GM21786 (cell line): ENCODE measurements around the gene GHDC.
"Not testable (repeated sequence)": the region's sequence is repeated elsewhere in the genome, so short reads cannot be mapped to it uniquely, and the experiment has no call there.

Source experiments
- ATAC-seq: cut with Tn5 transposase; IDR thresholded peaks from one replicate; pipeline ENCODE4 v1.9.1; 2021; ENCODE audit not compliant: unreplicated experiment

Gene GHDC

DNA sequence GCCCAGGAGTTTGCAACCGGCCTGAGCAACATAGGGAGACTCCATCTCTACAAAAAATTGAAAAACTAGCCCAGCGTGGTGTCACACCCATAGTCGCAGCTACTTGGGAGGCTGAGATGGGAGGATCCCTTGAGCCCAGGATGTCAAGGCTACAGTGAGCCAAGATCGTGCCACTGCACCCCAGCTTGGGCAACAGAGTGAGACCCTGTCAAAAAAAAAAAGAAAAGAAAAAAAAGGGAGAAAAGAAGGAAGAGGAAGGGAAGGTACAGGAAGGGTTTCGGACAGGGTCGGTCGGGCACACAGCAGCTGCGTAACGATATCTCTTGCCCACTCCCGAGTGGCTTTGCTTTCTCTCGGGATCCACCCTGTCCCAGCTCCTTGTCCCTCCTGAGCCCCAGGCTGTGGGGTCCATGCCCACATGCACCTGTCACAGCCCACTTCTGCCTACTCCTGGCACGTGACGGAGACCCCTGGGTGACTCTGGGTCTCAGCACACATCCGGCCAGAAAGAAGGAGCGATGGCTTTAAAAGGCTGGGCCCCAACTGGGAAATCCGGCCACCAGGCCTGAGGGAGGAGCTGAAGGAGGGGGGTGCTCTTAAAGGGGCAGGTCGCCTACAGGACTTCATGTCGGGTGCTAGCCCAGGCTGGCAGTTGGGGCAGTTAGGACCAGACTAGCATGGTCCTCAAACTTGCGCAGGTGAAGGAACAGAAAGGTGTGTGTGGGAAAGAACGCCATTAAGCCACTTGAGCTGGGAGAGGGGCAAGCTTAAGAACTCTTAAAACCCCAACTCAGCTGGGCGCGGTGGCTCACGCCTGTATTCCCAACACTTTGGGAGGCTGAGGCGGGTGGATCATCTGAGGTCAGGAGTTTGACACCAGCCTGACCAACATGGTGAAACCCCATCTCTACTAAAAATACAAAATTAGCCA lies at the start of gene GHDC:
TSS of gene GHDC (minus strand) at position 526 of the 931 bp plus-strand sequence. CDS start 913 bp downstream, outside the sequence.
- peak; percentile 86 for ATAC-seq

DNA sequence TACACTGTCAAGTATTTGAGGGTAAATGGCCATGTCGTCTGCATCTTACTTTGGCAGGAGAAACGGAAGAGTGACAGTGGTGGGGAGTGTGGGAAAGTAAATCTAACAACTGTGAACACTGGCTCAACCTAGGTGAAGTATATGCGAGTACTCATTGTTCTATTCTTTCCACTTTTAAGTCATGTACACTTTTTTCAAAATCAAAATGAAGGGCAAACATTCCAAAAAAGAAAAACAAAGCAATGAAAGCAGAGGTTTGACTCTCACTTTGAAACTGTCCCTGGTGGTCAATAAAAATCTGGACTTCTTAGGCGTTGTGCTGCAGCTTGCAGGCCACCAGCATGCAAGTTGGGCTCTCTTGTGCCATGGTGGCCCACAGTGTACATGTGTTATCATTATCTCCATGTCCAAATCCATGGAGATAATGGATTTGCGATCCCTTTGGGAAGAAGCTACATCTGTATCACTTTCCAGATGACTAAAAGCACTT lies 49.2 kb upstream of the GHDC start:
- ATAC-seq: no peak

- ATAC-seq: no peak
Measured at GRCh38 chr17:42241871-42242270, 47.6 kb upstream of the GHDC start.

GRCh38 chr17:42240863-42241262 lies 46.6 kb upstream of the GHDC start:
- ATAC-seq: not testable (repeated sequence)

- no peak for ATAC-seq
Measured at GRCh38 chr17:42240201-42240600, 45.9 kb upstream of the GHDC start.

DNA sequence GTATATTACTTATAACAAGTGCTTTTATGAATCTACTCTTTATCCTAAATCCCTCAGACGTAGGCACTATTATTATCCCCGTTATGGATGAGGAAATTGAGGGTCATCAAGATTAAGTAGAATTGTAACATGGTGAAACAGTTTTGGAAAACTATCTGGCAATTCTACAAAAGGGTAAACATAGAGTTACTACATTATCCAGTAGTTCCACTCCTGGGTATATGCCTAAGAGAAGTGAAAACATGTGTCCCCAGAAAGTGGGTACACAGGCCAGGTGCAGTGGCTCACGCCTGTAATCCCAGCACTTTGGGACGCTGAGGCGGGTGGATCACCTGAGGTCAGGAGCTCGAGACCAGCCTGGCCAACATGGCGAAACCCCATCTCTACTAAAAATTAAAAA lies 45.3 kb upstream of the GHDC start:
- not testable (repeated sequence) for ATAC-seq

- no peak for ATAC-seq
Measured at GRCh38 chr17:42236760-42237159, 42.5 kb upstream of the GHDC start.

- no peak for ATAC-seq
Measured at GRCh38 chr17:42233994-42234393, 39.7 kb upstream of the GHDC start.

GRCh38 chr17:42233156-42233555 lies 38.9 kb upstream of the GHDC start:
- no peak for ATAC-seq

GRCh38 chr17:42230225-42230624 lies 35.9 kb upstream of the GHDC start:
- no peak for ATAC-seq

DNA sequence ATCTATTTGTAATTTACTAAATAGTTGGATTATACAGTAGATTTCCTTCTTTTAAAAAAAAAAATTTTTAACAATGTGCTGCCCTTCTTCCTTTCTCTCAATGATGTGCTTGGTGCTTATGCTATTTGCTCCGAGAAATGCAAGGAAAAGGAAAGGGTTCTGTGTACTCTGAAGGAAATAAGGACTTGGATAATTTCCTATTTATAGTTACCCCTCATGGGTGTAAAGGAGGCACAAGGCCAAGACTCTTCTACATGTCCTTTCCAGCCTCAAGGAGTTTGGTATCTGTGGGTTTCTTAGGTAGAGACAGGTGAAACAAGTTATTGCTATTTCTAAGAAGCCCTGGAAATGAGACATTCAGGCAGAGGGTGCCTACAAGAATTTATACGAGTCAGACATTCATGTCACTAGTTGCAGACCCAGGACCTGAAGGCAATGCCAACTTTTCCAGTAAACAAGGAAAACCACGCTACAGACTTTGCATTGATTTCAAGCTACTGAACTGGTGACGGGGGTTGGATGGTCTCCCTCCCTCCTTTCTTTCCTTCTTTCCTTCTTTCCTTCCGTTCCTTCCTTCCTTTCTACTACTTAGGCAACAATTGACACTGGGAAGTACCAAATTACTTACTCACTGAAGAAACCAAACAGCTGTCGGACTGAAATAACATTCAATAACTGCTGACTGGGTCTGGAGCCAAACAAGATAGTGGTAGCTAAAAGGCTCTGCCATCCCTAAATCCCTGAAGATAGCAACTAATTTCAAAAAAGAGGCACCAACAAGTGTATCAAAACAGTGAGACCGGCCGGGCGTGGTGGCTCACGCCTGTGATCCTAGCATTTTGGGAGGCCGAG lies 33.8 kb upstream of the GHDC start:
- ATAC-seq: no peak

DNA sequence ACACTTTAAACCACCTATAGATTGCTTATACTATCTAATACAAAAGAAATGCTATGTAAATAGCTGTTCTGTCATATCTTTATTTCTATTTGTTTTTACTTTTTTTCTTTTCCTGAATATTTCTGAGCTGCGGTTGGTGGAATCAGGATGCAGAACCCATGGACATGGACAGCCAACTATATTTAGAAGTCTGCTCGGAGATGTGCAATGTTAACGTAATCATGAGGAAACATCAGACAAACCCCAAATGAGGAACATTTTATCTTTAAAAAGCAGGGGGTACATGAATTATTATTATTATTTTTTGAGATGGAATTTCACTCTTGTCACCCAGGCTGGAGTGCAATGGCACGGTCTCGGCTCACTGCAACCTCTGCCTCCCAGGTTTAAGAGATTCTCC lies 31.4 kb upstream of the GHDC start:
- no peak for ATAC-seq

DNA sequence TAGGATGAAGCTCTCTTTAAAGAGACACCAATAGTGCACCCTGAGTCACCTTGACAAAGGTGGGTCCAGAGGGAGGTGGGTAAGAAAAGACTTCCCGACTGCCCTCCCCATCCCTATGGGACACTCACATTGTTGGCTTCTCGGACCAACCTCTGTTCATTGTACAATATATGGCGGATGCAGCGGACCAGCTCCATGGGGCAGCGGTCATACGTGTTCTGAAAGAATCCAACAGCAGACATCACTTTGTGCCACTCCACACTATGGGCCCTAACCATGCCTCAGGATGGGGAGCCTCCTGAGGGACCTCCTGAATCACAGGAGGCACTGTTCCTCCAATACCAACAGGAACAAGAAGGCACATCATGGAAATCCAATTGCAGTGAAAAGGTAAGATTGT lies 30.4 kb upstream of the GHDC start:
- ATAC-seq: no peak

- ATAC-seq: no peak
Measured at GRCh38 chr17:42221886-42222745, 27.8 kb upstream of the GHDC start.

GRCh38 chr17:42219280-42219679 lies 25.0 kb upstream of the GHDC start:
- not testable (repeated sequence) for ATAC-seq

DNA sequence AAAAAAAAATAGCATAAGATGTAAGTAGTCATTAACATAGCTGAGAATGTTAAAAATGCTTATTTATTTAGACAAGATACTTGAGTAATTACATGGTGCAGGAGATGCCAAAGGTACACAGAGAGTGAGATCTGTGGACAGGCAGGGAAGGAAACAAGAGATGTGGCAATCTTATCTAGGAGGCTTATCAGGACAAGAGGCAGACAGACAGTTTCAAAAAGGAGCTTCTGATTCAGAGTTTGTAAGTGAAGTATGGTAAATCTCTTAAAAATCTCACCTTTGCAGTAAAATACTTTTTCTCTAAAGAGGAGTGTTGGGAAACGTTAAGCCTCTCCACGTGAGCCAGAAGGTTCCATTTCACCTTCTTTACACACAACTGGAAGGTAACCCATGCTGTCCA lies 19.9 kb upstream of the GHDC start:
- ATAC-seq: no peak

- ATAC-seq: no peak
Measured at GRCh38 chr17:42212382-42212781, 18.1 kb upstream of the GHDC start.

GRCh38 chr17:42211921-42212341 lies 17.6 kb upstream of the GHDC start:
- ATAC-seq: not testable (repeated sequence)

GRCh38 chr17:42210046-42210445 lies 15.8 kb upstream of the GHDC start:
- ATAC-seq: no peak

GRCh38 chr17:42206153-42206612 lies 11.9 kb upstream of the GHDC start:
- ATAC-seq: not testable (repeated sequence)
